ENCODE results near the gene HIGD1A. TPM values are rescaled to one million over a fixed set of nuclear protein-coding genes. Genes with fewer than 3 reads are reported as not detected.

HIGD1A gene
- total and polyA plus RNA-seq, 9 of the 15 experiments (the other 6 are each of a cell fraction or from before 2014, with no cell fraction given), result 165 to 1,185 (median 333) TPM

DNA sequence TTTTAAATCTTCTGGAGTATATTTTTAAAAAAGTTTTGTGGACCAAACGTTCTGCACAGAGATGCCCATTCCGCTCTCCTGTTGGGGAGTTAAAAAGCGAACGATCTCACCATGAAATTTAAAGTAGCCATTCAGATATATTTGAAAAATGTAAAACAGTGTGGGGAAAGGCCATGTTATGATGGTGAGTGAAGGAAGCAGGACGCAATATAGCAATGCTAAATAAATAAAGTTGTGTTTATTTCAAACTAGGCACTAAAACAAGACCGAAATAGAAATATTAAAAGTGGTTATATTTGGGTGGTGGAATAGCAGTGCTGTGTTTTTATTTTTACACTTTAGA, 30.9 kb downstream of the HIGD1A start:
- Histone ChIP-seq H3K9me1 (ENCODE audit: control insufficient read depth, insufficient read depth, low read length) (no peaks in the 10 kb centered on the region), H3K36me3 (ENCODE audit: control insufficient read depth, insufficient read depth, low read length) (0 out of 3 replicates have a peak, but pooled peaks cover 3% of the 10 kb centered on the region), H2AFZ (ENCODE audit: low read depth, low read length) (0 out of 2 replicates have a peak overlapping the region, but pooled peaks have one; percentile 38), H3K27me3 (ENCODE audit: control insufficient read depth in 2 of 2, insufficient read depth in 2 of 2, low read length in 2 of 2) (no peaks in the 10 kb centered on the region), H3K9me3 (replicated peaks; ENCODE audit: control insufficient read depth, insufficient read depth, low read depth, low read length) (no peaks in the 10 kb centered on the region; the same call in 1 of the 2 replicates), H3K4me2 (ENCODE audit: insufficient read depth, low read length) (no peak overlapping the region; the same call in 1 of the 2 replicates), H3K27ac (ENCODE audit: extremely low read depth, low read depth, low read length) (no peak overlapping the region), H3K79me2 (ENCODE audit: control insufficient read depth, insufficient read depth, low read length) (no peaks in the 10 kb centered on the region), H3K9ac (ENCODE audit: insufficient read depth in 1 of 2, low read depth in 2 of 2, low read length in 2 of 2) (no peak overlapping the region), H3K4me3 (no peak overlapping the region), H3K4me1 (replicated peaks in 1 of 2; ENCODE audit: control insufficient read depth in 2 of 2, insufficient read depth in 2 of 2, low read length in 2 of 2) (peaks cover 0 to 8% of the 10 kb centered on the region in 2 experiments; a peak in 2 of 5 replicates), H4K20me1 (replicated peaks; ENCODE audit: control insufficient read depth, insufficient read depth, low read length) (no peaks in the 10 kb centered on the region)
- no peak; the same call in 2 of the 3 replicates for ATAC-seq
- POLR2A ChIA-PET, result no interaction called here
- CTCF ChIA-PET (ENCODE audit: low intra/inter-chr PET ratio), result no interaction called here
- 62% methylated on average over 6 of the region's 6 CpGs for WGBS (ENCODE audit: insufficient coverage, low coverage, missing lambda C conversion rate)
- BruUV-seq (replicated peaks), result no TSS peak
- FAIRE-seq, result no peak
- TF ChIP-seq ZNF24 (IDR thresholded peaks at IDR 0.05), result no peak
- no peak for TF ChIP-seq TEAD4 (IDR thresholded peaks at IDR 0.05; ENCODE audit: low read length)
- TF ChIP-seq TEAD4 (CRISPR knock-in tag; IDR thresholded peaks at IDR 0.05; ENCODE audit: borderline replicate concordance), result no peak
- TF ChIP-seq ZNF407 (IDR thresholded peaks at IDR 0.05; ENCODE audit: low read depth), result peak; percentile 51; the same call in 1 of the 2 replicates
- no peak for TF ChIP-seq BRF2 (IDR thresholded peaks at IDR 0.05; ENCODE audit: borderline replicate concordance, insufficient read depth, insufficient read length)
- no peak for TF ChIP-seq ZNF217 (CRISPR knock-in tag; IDR thresholded peaks at IDR 0.05)
- no peak for TF ChIP-seq CGGBP1 (CRISPR knock-in tag; IDR thresholded peaks at IDR 0.05)
- TF ChIP-seq CXXC5 (CRISPR knock-in tag; IDR thresholded peaks at IDR 0.05), result no peak
- TF ChIP-seq ATF1 (CRISPR knock-in tag; IDR thresholded peaks at IDR 0.05), result no peak
- TF ChIP-seq ATF1 (tag; IDR thresholded peaks at IDR 0.05), result peak; percentile 41
- TF ChIP-seq FOSL1 (tag; conservative IDR thresholded peaks at IDR 0.05), result no peak
- no peak for TF ChIP-seq ZNF655 (CRISPR knock-in tag; IDR thresholded peaks at IDR 0.05)
- in situ Hi-C loops (cut with MboI), result no loop called here
- intact Hi-C loops (cut with micrococcal nuclease), result no loop called here
- no peak for DNase-seq (ENCODE audit: extremely low read depth in 1 of 4, low spot score in 3 of 4)
